NCI-H774 (cell line): ENCODE data around the gene TGDS.
A peak's percentile ranks its signal among the peaks of the same experiment; 100 is the strongest.
"Not testable (repeated sequence)": the region's sequence is repeated elsewhere in the genome, so short reads cannot be mapped to it uniquely, and the experiment has no call there.

Experiments used
- DNase-seq: peaks from one replicate; lab custom pipeline; 2025; lab: John Stamatoyannopoulos, UW

Gene TGDS

GRCh38 chr13:94595950-94596574 lies at the start of gene TGDS:
Gene TGDS (minus strand): TSS chr13:94596152. CDS start chr13:94596136, 16 bp downstream.
- peak; percentile 84 for DNase-seq

- DNase-seq = peak; percentile 79
Observed at GRCh38 chr13:94641409-94641941, 45.5 kb upstream of the TGDS start.

- DNase-seq = no peak
Observed at GRCh38 chr13:94640721-94641120, 44.8 kb upstream of the TGDS start.

- DNase-seq = not testable (repeated sequence)
Observed at GRCh38 chr13:94637677-94638076, 41.7 kb upstream of the TGDS start.

- DNase-seq = no peak
Observed at GRCh38 chr13:94636942-94637578, 41.1 kb upstream of the TGDS start.

GRCh38 chr13:94636096-94636495 lies 40.1 kb upstream of the TGDS start:
- not testable (repeated sequence) for DNase-seq

- no peak for DNase-seq
Observed at GRCh38 chr13:94632226-94632980, 36.5 kb upstream of the TGDS start.

- DNase-seq = no peak
Observed at GRCh38 chr13:94630858-94631257, 34.9 kb upstream of the TGDS start.

- no peak for DNase-seq
Observed at GRCh38 chr13:94623316-94623715, 27.4 kb upstream of the TGDS start.

GRCh38 chr13:94622344-94622743 lies 26.4 kb upstream of the TGDS start:
- no peak for DNase-seq

GRCh38 chr13:94620286-94620896 lies 24.4 kb upstream of the TGDS start:
- DNase-seq = peak; percentile 39

- no peak for DNase-seq
Observed at GRCh38 chr13:94617389-94618000, 21.5 kb upstream of the TGDS start.

- DNase-seq = no peak
Observed at GRCh38 chr13:94613051-94613450, 17.1 kb upstream of the TGDS start.

- no peak for DNase-seq
Observed at GRCh38 chr13:94612050-94612449, 16.1 kb upstream of the TGDS start.

GRCh38 chr13:94610475-94610874 lies 14.5 kb upstream of the TGDS start:
- DNase-seq = no peak

- no peak for DNase-seq
Observed at GRCh38 chr13:94609196-94609595, 13.2 kb upstream of the TGDS start.

- no peak for DNase-seq
Observed at GRCh38 chr13:94608586-94608985, 12.6 kb upstream of the TGDS start.

GRCh38 chr13:94607939-94608338 lies 12.0 kb upstream of the TGDS start:
- no peak for DNase-seq

- no peak for DNase-seq
Observed at GRCh38 chr13:94607056-94607455, 11.1 kb upstream of the TGDS start.

- DNase-seq = no peak
Observed at GRCh38 chr13:94602467-94602866, 6.5 kb upstream of the TGDS start.

GRCh38 chr13:94601446-94602431 lies 5.8 kb upstream of the TGDS start, which contains the start of gene GPR180:
Gene GPR180 (plus strand): TSS chr13:94601857. CDS start chr13:94601928, 71 bp downstream.
- peak; percentile 97 for DNase-seq
